GM18909 (cell line): ENCODE data around the gene EPS15.
"Not testable (repeated sequence)": the region's sequence is repeated elsewhere in the genome, so short reads cannot be mapped to it uniquely, and the experiment has no call there.

Source experiments
- ATAC-seq: cut with Tn5 transposase; IDR thresholded peaks from one replicate; pipeline ENCODE4 v1.9.1; 2021; ENCODE audit warnings: mild to moderate bottlenecking; ENCODE audit not compliant: unreplicated experiment, poor library complexity

The EPS15 gene

DNA sequence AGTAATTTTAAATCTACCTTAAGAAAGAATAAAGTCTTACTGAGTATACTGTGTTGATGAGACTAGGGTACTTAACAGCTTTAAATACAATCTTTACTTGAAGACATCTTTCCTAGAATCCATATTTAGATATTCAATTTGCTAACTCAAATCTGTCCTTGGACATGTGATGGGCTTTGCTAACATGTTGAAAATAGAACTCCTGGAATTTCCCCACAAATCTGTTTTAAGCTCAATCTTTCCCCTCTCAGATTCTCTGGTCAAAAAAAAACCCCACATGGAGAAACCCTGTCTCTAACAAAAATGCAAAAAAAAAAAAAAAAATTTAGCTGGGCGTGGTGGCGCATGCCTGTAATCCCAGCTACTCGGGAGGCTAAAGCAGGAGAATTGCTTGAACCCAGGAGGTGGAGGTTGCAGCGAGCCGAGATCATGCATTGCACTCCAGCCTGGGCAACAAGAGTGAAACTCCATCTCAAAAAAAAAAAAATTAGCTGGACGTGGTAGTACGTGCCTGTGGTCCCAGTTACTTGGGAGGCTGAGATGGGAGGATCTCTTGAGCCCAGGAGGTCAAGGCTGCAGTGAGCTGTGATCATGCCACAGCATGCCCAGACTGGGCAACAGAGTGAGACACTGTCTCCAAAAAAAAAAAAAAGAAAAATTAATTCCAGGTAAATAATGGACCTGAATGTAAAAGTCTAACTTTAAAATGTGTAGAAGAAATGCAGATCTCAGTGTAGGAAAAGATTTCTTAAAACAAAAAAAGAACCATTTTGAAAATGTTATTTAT, 109.1 kb downstream of the EPS15 start:
- not testable (repeated sequence) for ATAC-seq

DNA sequence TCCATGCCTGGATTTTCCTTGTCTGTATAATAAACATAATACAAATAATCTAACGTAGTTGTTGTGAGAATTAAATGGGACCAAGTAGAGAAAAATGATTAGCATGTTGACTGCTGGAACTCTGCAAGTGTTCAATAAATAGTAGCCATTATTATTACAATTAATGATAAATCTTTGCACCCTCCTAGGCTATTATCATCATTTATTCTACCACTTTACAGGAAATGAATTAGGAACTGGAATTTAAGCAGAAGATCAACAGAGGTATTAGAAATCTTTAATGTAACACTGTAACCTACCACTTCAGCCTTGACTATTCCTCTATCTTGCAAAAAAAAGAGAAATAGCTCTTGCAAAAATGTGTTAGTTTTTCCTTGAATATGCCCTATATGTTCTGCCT, 126.8 kb downstream of the EPS15 start:
- ATAC-seq = no peak

- ATAC-seq = not testable (repeated sequence)
These were observed 128.4 kb downstream of the EPS15 start for GRCh38 chr1:51390641-51391040.

DNA sequence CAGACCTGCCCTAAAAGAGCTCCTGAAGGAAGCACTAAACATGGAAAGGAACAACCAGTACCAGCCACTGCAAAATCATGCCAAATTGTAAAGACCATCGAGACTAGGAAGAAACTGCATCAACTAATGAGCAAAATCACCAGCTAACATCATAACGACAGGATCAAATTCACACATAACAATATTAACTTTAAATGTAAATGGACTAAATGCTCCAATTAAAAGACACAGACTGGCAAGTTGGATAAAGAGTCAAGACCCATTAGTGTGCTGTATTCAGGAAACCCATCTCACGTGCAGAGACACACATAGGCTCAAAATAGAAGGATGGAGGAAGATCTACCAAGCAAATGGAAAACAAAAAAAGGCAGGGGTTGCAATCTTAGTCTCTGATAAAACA, 131.8 kb downstream of the EPS15 start:
- ATAC-seq = not testable (repeated sequence)

DNA sequence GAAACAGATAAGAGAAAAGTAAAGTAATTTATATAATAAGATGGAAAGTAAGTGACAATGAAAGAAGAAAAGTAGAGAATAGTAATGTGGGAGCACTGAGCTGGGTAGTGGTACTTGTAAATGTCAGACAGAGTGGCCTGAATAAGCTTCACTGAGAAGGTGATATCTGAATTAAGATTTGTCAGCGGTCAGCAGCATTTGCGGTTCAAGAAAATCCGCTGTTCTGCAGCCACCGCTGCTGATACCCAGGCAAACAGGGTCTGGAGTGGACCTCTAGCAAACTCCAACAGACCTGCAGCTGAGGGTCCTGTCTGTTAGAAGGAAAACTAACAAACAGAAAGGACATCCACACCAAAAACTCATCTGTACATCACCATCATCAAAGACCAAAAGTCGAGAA, 132.8 kb downstream of the EPS15 start:
- ATAC-seq = not testable (repeated sequence)

DNA sequence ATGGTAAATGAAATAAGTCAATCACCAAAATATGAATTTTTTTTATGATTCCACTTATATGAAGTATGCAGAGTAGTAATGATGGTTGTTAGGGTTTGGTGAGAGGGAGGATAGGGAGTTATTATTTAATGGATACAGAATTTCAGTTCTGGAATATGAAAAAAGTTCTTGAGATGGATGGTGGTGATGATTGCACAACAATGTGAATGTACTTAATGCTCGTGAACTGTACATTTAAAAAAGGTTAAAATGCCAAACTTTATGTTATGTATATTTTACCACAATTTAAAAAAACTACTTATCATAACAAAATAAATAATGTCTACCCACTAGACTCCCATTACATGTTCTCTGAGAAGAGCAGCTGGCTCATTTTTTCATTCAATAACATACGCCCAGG, 133.3 kb downstream of the EPS15 start:
- no peak for ATAC-seq

DNA sequence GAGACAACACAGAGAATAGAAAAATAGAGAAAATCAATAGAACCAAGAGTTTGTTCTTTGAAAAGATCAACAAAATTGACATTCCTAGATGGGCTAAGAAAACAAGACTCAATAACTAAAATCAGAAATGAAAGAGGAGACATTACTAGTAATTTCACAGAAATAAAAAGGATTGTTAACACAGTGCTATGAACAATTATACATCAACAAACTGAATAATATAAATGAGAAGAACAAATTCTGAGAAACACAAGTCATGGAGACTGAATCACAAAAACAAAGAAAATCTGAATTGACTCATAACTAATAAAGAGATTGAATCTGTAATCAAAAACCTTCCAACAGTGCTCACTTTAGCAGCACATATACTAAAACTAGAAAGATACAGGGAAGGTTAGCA, 137.1 kb downstream of the EPS15 start:
- ATAC-seq = no peak

DNA sequence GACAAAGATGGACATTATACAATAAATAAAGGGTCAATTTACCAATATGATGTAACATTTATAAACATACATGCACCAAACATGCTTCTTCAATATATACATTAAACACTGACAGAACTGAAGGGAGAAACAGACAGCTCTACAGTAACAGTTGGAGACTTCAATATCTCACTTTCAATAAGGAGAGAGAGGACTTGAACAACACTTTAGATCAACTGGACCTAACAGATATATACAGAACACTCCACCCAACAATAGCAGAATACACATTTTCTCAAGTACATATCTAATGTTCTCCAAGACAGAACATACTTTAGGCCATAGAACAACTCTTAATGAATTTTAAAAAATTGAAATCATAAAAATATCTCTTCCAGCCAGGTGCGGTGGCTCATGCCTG, 138.1 kb downstream of the EPS15 start:
- ATAC-seq = no peak

GRCh38 chr1:51378871-51379270, 140.2 kb downstream of the EPS15 start:
- ATAC-seq = no peak

GRCh38 chr1:51373898-51374297, 145.2 kb downstream of the EPS15 start:
- ATAC-seq = no peak

DNA sequence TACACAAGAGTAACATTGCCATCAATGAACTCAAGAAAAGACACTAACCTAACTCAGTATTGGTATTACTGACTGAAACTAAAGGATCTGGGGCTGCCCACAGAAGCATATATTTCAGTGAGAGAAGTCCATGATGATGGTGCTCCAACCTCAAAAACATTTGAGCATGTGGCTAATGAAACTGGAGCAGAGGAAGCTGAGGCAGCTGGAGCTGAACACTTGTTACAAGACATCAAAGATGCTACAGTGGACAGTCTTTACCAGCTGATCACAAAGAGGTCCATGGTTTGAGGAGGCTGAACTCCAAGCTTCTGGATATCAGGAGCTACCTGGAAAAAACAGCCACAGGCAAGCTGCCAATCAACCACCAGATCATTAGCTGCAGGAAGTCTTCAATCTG, 146.5 kb downstream of the EPS15 start:
- ATAC-seq = no peak

DNA sequence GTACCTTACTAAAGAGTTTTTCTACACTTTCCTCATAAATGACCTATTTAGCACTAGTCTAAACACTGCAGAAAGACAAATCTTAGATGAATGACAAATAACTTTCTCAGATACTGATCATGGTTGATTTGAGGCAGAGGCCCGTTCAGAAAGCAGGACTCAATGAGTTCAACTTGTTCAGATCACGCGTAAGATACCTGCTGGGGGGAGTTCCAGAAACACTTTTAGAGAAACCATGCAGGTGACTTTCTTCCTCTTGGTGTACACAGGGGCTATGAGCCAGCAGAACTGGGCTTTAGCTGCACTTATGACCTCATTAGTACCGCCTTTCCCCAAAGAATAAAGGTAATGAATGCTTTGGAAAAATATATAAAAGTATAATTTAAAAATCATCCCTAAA, 149.9 kb downstream of the EPS15 start:
- ATAC-seq = no peak

GRCh38 chr1:51365774-51366173, 153.3 kb downstream of the EPS15 start:
- ATAC-seq = no peak

DNA sequence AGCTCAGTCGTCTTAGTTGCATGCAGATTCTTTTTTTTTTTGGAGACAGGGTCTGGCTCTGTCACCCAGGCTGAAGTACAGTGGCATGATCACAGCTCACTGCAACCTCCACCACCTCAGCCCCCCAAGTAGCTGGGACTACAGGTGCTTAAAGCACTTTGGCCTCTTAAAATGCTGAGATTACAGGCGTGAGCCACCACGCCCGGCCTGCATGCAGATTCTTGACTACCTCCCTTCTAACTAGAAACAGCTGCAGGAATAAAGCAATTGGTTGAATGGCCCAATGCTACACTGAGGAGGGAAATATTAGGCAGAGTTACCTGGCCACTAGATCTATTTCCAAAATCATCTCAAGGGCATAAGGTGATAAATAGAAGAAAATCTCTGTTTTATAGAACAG, 159.2 kb downstream of the EPS15 start:
- no peak for ATAC-seq

- no peak for ATAC-seq
These were observed 163.7 kb downstream of the EPS15 start for GRCh38 chr1:51355382-51355781.

DNA sequence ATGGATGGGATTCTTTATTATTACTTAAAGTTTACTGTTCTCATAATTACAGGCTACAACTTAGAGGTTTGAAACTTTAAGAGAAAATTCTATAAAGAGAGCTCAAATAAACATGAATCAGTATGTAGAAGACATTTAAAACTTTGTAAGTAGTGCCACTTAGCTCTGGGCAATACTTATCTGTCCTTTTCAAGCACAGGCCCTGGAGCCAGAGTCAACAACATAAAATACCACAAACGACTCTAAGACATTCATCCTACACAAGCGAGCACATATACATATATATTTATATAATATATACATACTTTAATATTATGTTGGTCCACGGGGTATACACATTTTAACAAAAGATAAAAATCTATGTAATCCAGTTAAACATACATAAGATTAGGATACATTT, 164.7 kb downstream of the EPS15 start:
- no peak for ATAC-seq

- ATAC-seq = no peak
These were observed 167.2 kb downstream of the EPS15 start for GRCh38 chr1:51351907-51352306.

GRCh38 chr1:51349862-51350261, 169.2 kb downstream of the EPS15 start:
- no peak for ATAC-seq

DNA sequence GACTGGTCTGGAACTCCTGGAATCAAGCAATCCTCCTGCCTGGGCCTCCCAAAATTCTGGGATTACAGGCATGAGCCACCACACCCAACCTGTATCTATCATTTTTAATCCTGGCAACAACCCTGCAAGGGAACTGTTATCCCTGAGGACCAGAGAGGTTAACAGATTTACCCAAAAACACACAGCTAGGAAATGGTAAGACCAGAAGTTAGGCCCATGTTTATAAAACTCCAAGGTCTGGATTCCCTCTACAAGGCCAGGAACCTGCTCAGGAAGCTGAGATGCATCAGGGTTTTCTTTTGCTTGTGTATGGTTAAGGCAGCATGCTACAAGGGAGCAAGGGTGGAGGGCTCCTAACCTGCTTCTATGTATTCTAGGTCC, 170.9 kb downstream of the EPS15 start:
- no peak for ATAC-seq

DNA sequence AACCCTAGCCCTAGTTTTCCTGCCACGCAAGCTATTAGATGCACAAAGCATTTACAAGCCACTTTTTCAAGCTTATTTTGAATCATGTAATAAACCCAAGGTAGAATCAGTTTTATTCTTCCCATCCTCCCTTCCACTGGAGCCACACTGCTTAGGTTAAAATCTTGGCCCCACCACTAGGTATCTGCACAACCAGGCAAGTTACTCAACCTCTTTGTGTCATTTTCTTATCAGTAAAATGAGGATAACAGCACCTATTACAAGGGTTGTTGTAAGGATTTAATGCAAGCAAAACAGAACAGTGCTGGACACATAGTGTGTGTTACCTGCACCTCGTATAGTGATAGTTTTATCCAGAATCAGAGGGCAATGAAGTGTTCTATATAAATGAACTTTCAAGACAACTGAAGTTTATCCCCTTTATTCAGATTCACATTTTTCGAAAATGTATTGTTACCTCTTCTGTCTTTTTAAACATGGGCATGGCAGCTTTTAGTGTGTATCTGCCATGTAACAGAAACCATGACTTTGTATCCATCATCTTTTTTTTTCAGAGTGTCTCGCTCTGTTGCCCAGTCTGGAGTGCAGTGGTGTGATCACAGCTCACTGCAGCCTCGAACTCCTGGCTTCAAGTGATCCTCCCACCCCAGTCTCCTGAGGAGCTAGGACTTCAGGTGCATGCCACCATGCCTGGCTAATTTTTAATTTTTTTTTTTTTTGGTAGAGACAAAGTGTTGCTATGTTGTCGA, 171.5 kb downstream of the EPS15 start:
- ATAC-seq = no peak

DNA sequence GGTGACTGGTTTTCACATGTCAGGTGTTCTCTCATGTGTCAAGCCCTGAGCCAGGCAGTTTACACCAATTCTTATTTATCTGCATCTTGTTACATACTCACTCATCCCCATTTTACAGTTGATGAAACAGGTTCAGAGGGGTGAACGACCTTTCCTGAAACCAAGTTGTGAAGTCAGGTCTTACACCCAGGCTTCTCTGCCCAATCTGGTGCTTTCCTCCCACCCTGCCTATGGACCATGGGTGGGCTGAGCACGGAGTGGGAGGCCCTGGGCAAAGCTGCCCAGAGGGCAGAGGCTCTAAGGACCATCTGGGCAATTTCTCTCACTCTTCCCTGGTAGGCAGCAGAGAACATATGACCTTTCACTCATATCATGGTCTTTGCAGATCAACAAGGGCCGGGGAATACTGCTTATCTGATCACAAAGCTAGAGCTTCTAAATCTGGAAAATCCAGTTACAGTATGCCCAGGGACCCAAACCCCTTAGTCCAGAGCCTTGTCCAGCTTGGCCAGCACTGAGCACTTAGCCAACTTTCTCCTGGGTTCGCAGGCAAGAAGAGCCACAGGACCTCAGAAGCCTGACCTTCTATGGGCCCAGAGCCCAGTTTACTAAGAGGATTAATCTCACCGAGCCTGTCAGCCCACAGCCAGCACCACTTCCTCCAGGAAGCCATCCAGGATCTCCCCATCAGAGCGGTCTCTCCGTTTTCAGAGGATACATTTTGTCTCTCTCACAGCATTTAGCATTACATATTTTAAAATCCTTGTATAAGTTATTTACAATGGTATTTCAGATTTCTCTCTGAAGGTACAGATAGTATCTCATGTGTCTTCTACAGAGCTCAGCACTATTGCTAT, 172.8 kb downstream of the EPS15 start:
- no peak for ATAC-seq
